GM19468 (cell line): ENCODE measurements around the gene MAG.

ENCODE experiments used
- ATAC-seq: cut with Tn5 transposase; IDR thresholded peaks from one replicate; pipeline ENCODE4 v1.9.1; 2021; ENCODE audit warnings: mild to moderate bottlenecking, moderate library complexity, moderate number of reproducible peaks; ENCODE audit not compliant: unreplicated experiment; ENCODE audit errors: extremely low read depth

Gene MAG

GRCh38 chr19:35337097-35337983 lies 45.4 kb downstream of the MAG start:
- no peak for ATAC-seq

GRCh38 chr19:35337984-35338296 lies 46.0 kb downstream of the MAG start:
- no peak for ATAC-seq

GRCh38 chr19:35340431-35340830 lies 48.5 kb downstream of the MAG start:
- no peak for ATAC-seq

- ATAC-seq: no peak
These were observed 49.0 kb downstream of the MAG start for GRCh38 chr19:35341006-35341405.

- ATAC-seq: no peak
These were observed 49.7 kb downstream of the MAG start for GRCh38 chr19:35341565-35342225.

GRCh38 chr19:35342430-35342829 lies 50.5 kb downstream of the MAG start:
- no peak for ATAC-seq

- ATAC-seq: no peak
These were observed 52.6 kb downstream of the MAG start for GRCh38 chr19:35344511-35345031.

GRCh38 chr19:35345671-35346111 lies 53.7 kb downstream of the MAG start:
- no peak for ATAC-seq

GRCh38 chr19:35346193-35347052 lies 54.5 kb downstream of the MAG start:
- no peak for ATAC-seq

- peak; percentile 70 for ATAC-seq
These were observed 55.4 kb downstream of the MAG start, which contains the start of gene FFAR1 for GRCh38 chr19:35347171-35347929. Gene FFAR1 (plus strand): TSS chr19:35347902. CDS start chr19:35351552, 3,650 bp downstream.

GRCh38 chr19:35347930-35348298 lies 56.0 kb downstream of the MAG start:
- ATAC-seq: no peak

- no peak for ATAC-seq
These were observed 57.1 kb downstream of the MAG start for GRCh38 chr19:35348911-35349611.

GRCh38 chr19:35349614-35350521 lies 57.9 kb downstream of the MAG start:
- no peak for ATAC-seq

- ATAC-seq: no peak
These were observed 58.6 kb downstream of the MAG start for GRCh38 chr19:35350591-35350990.

GRCh38 chr19:35351411-35352176 lies 59.6 kb downstream of the MAG start:
- no peak for ATAC-seq

GRCh38 chr19:35352177-35352447 lies 60.2 kb downstream of the MAG start:
- ATAC-seq: no peak

GRCh38 chr19:35352448-35353304 lies 60.7 kb downstream of the MAG start:
- ATAC-seq: no peak
